HG03457 (cell line): ENCODE measurements around the gene MIDN.

Experiments
- ATAC-seq: cut with Tn5 transposase; IDR thresholded peaks from one replicate; pipeline ENCODE4 v1.9.1; 2021; ENCODE audit warnings: moderate number of reproducible peaks; ENCODE audit not compliant: unreplicated experiment

MIDN gene

DNA sequence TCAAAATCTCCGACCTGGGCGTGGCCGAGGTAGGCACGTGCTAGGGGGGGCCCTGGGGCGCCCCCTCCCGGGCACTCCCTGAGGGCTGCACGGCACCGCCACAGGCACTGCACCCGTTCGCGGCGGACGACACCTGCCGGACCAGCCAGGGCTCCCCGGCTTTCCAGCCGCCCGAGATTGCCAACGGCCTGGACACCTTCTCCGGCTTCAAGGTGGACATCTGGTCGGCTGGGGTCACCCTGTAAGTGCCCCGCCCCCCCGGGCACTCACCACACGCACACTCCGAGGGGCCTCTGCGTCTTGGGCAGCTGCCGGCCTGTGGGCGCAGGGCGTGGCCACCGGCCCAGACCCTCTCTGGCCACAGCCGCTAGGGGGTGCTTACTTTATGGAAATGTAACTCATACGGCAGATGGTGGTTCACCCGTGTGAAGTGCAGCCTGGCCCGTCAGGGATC is 27.9 kb upstream of the MIDN start:
- ATAC-seq: no peak

DNA sequence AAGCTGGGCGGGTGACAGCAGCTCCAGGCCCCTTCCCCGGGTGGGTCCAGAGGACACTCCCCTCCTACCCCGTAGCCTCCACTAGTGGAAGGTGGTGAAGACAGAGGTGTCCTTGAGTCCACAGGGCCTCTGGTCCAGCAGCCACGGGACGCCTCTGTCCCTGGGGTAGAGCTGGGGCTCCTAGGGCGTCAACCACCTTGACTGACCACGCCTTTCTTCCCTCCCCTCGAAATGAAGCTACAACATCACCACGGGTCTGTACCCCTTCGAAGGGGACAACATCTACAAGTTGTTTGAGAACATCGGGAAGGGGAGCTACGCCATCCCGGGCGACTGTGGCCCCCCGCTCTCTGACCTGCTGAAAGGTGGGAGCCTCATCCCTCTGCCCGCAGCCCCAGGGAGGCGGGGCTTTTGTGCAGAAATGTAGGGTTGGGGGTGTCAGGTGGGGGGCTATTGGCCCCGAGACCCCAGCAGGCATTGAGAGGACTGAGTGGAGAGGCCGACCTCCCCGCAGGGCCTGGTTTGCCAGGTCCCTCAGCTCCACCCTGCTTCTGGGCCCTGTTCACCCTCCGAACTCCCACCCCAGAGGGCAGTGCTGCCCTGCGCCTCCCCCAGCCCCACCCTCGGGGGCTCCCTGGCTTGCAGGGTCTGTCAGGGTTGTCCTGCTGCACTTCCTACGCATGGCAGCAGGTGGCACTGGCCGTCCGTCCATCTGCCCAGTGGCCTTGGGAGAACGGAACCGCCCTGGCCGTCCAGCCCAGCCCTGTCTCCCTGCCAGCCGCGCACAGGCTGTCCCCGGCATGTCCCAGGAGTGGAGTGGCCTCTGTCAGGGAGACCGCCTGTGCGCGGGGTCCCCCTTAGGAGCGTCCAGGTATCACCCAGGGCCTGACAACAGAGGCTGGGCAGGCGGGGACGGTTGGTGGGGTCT is 27.1 kb upstream of the MIDN start:
- ATAC-seq: no peak

DNA sequence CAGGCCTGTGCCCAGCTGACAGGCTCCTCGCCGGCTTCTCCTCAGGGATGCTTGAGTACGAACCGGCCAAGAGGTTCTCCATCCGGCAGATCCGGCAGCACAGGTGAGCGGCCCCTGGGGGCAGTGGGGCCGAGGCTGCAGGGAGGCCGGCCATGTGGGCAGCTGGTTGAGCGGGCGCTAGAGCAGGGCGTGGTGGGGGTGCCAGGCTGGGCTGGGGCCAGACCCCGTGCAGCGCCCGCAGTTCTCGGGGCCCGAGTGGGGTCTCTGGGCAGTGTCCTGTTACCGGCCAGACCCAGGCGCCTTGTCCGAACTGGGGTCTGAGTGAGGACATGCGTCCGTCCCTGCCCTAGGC is 26.5 kb upstream of the MIDN start:
- no peak for ATAC-seq

DNA sequence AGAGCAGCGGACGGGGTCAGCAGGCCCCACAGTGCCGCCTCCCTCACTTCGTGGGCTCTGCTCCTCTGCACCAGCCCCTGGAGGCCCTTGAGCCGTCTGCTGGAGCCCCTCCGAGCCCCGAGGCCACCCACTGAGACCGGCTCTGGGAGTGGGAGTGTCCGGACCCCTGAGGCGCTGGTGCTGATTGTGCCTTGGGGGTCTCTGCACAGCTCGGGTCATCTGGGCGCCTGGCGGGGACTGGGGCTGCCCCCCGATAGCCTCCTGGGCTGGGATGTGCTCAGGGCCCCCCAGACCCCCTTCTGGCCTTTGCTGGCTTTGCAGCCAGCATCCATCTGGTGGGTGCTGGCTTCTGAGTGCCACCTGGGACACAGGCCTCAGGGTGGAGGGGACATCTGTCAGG is 26.0 kb upstream of the MIDN start:
- ATAC-seq: no peak

DNA sequence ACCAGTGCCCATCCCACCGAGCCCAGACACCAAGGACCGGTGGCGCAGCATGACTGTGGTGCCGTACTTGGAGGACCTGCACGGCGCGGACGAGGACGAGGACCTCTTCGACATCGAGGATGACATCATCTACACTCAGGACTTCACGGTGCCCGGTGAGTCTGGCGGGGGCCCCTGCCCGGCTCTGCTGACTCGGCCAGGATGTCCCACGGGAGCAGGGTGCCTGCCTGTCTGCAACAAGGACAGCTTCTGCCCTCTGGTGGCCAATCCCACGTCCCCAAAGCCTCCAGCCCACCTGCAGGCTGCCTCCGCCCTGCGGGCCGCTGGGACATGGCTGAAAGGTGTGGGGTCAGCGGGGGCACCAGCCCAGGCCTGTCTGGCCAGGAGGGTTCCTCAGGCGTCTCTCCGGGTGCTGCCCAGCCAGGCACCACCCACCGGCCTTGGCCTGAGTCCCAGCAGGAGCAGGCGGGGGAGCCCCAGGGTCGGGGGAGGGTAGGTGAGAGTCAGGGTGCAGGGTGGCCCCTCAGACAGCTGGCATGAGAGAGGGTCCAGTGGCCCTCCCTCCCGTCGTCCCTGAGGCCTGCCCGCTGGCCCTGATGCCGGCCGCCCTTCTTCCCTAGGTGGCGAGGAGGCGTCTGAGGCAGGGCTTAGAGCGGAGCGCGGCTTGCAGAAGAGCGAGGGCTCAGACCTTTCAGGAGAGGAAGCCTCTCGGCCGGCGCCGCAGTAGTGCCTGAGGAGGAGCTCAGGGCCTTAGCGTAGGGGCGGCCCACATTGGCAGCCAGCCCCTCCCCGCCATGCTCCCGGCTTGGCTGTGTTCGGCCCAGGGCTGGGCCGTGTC is 25.1 kb upstream of the MIDN start:
- ATAC-seq: no peak

DNA sequence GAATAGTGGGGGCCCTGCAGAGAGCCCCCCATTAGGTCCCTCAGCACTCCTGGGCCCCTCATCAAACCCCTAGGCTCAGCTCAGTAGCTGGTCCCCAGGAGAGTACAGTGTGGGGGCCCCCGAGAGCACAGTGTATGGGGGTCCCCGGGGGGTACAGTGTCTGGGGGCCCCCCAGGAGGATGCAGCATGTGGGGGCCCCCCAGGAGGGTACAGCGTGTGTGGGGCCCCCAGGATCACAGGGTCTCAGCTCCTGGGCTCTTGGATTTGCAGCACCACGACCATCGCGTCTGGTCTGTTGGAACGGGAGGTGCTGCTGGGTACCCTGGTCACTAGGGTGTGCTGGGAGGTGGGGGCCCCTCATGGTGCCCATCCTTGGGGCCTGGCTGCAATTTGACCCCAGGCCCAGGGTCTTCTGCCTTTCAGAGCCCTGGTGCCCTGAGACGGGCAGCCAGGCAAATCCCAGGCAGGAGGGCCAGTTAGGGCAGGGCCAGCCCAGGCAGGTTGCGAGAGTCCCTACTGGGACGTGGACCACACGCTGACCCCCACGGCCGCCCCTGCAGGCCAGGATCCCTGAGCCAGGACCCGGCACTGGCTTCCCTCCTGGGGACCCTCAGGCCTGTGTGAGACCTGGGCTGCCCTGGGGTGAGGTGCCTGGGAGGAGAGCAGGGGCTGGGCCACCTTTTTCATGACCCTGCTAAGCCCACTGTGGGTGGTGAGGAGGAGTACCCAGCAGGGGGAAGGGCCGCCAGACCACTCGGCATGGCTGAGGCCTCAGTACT is 24.1 kb upstream of the MIDN start:
- ATAC-seq: no peak

DNA sequence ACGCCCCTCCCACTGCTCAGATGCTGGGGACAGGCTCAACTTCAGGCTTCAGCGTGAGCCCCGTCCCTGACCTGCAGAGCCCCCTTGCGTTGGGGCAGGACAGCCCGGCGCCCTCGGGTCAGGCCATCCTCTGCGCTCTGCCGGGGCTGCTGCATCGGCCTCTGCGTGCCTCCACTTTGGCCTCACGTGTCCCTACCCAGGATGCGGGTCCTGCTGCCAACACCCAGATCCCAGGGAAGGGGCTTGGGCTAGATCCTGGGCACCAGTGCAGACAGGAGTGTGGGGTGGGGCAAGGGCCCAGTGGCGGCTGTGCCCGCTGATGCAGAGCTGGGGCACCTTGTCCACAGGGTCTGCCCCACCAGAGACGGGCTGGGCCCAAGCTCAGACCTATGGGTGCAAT is 23.5 kb upstream of the MIDN start:
- ATAC-seq: no peak

DNA sequence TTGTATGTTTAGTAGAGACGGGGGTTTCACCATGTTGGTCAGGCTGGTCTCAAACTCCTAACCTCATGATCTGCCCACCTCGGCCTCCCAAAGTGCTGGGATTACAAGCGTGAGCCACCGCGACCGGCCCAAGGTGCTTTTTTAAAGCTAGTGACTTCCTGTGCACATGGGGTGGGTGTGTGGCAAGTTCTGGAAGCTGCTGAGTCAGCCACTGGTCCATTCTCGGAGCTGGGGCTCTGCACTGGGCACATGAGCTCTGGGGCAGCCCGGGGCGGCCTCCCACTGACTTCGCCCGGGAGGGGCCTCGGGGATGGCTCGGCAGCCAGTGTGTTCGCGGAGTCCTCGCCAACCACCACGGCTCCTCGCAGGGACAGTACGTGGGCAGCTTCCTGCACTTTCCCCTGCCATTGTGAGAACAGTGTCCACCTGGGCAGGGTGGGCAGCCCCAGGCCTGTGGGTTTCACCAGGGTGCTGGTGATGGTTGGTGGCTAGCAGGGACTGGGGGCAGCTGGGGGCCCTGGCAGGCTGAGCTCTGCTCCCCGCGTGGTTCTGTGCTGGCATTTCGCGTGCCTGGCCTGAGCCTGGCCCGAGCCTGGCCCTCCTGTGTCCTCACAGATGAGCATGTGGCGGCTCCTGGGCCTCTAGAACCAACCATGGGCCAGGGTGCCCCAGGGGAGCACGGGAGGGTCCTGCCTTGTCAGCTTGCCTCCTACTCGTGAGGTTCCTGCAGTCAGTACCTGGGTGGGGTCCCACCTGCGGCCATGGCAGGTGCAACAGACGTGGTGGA is 22.8 kb upstream of the MIDN start:
- ATAC-seq: no peak

DNA sequence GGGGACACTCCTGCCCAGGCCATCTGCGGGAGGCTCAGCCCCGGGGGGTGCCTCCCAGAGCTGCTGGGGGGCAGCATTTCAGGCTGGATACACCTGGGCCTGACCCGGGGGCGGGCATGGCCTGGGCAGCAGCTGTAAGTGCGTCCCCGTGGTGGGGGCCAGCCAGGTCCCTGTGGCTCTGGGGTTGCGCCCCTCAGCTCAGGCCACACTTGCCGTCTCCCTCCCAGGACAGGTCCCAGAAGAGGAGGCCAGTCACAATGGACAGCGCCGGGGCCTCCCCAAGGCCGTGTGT is 22.2 kb upstream of the MIDN start:
- no peak for ATAC-seq

DNA sequence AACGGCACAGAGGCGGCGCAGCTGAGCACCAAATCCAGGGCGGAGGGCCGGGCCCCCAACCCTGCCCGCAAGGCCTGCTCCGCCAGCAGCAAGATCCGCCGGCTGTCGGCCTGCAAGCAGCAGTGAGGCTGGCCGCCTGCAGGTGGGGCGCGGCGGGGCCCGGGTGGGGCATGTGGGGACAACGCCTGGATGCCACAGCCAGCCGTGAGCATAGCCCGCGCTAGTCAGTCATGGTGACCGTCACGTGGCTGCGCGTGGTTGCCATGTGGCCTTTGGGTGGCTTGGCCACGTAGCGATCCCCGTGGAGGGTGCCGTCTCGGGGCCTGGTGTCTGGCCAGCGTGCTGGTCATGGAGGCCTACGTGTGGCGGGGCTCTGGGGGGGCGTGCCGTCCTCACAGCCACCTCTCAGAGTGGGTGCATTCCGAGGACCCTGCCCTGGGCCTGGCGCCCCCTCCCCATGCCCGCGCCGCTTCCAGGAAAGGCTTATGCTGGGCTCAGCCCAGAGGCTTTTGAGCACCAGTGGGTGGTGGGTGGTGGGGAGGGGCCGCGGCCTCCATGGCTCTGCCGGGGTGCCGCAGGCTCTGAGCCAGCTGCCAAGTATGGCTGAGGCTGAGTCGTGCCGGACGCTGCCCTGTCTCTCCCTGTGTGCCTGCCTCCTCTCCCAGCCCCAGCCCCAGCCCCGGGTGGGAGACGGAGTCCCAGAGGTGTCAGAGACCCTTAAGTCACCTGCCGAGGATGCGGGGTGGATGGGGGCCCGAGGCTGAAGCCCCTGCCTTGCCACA is 21.7 kb upstream of the MIDN start:
- no peak for ATAC-seq

DNA sequence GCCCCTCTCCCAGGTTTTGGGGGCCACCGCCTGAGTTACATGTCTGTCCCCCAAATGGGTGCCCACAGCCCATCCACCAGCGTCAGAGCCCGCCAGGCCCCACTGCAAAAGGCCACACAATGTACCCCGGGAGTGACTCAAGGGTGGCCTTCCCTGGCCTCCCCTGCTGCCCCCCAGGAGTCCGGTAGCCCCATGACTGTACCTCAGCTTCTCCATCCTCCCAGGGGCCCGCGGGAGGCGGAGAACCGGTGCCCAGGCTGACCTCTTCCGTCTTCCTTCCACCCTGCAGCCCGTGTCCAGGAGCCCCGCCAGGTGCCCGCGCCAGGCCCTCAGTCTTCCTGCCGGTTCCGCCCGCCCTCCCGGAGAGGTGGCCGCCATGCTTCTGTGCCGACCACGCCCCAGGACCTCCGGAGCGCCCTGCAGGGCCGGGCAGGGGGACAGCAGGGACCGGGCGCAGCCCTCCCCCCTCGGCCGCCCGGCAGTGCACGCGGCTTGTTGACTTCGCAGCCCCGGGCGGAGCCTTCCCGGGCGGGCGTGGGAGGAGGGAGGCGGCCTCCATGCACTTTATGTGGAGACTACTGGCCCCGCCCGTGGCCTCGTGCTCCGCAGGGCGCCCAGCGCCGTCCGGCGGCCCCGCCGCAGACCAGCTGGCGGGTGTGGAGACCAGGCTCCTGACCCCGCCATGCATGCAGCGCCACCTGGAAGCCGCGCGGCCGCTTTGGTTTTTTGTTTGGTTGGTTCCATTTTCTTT is 20.9 kb upstream of the MIDN start:
- ATAC-seq: no peak

DNA sequence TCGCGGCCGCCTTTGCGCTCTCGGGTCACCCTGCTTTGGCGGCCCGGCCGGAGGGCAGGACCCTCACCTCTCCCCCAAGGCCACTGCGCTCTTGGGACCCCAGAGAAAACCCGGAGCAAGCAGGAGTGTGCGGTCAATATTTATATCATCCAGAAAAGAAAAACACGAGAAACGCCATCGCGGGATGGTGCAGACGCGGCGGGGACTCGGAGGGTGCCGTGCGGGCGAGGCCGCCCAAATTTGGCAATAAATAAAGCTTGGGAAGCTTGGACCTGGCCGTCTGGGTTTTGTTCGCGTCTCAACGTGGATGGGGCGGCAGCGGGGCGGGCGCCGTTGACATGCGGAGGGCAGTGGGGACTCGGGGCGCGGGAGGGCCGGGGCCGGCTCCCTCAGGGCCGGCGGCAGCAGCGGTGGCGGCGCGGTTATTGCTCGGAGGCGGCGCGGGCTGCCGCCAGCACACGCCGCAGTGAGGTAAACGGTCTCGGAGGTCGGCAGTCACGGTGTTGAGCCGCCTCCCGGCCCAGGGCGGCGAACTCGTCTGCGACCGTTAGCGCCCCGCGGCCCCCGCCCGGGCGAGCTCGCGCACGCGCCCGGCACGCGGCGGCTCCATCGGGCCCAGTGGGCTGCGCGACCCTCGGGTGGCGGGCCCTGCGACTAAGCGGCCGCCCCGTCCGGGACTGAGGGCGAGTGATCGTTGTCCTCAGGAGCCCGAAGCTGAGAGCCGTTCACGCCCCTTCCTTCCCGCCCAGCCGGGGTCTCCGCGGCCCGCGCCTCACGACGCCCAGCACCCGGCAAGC is 20.0 kb upstream of the MIDN start:
- ATAC-seq: no peak

DNA sequence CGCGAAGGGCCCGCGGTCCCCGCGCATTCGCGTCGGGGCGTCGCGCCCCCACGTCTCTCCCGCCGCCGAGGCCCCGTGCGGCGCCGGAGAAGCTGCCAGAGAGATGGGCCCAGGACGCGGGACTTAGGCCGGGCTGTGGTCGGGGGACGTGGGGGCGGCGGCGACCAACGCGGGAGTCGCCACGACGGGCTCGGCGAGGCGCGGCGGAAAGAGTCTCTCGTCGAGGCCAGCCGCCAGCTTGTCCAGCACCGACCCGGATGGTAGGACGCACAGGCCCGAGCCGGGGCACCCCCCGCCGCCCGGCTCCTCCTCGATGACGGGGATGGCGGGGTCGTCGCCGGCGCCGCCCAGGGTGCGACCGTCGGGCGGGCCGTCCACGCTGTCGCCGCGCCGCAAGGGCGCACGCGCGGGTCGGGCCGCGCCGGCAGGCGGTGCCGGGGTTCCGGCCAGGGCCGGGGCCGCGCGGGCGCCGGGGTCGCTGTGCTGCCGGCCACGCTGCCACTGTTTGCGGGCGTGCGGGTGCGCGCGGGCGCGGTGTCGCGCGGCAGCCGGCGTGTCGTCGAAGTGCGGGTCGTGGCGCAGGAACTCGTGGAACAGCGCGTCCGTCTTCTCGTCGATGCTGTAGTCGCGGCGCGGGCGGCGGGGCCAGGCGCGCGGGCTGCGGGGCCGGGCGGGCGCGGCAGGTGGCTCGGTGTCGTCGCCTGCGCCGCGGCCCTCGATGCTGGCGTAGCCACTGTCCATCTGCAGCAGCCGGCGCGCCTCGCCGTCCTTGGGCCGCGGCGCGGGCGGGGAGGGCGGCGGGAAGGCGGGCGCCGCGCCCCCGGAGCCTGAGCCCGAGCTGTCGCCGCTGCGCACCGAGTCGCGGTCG is 19.1 kb upstream of the MIDN start:
- ATAC-seq: no peak

DNA sequence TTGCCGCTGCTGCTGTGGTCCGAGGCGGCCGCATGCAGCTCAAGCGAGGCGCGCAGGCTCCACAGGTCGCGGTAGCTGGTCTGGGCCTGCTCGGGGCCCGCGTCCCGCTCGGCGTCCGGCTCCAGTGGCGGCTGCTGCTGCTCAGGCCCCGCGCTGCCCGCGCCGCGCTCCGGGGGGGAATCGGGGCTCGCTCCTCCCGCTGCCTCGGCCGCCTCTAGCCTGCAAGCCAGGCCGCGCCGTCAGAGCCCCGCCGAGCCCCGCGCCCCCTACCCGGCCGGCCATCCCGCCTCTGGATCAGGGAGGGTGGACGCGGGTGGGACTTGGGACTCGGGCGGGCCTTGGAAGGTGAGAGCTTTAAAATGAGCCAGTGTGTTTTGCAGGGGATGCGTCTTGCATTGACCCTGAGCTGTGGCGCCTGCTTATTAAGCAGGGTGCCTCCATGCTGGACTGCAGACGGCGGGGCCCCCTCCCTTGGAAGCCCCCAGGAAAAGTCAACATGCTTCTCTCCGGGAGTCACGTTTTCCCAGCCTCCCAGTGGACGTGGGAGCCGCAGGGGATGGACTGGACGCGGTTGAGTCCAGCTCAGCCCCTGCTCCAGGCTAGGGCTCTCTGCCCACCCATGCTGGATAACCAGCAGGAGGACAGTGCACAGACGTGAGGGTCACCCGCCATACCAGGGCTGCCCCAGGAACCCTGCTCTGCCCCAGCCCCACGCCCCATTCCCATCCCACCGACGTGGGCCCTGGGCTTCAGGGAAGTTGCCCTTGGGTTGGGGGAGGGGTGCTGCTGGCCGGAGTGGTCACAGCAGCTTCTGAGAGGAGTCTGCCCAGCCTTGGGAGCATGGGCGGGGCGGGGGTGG is 18.2 kb upstream of the MIDN start:
- no peak for ATAC-seq

DNA sequence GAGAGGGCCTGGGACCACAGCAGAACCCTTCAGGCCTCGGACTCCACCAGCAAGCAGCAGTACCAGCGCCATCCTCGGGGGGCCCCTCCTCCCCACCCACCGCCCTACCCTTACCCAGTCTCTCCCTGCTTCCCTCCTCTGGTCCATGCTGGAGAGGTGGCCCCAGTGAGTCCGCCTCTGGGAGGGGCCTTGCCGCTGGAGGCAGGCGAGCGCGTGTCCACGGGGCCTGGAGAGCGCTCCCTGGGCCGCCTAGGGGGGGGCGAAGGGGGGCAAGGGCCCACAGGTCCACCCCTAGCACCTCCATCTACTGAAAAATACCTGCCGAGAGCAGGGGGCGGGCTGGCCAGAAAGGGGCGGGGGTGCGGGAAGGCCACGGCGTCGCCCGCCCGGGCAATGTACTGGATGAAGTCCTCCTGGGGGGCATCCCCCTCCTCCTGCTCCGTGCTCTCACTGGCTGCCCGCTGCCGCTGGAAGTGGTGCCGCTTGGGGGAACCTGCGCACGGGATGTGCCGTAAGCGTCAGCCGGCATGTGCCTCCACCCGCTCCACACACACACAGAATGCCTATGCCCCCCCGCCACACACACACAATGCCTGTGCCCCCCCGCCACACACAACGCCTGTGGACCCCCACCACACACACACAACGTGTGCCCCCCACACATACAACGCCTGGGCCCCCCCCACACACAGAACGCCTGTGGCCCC is 17.4 kb upstream of the MIDN start:
- ATAC-seq: no peak
